ENCODE data around the gene IL1RL2. TPM values are rescaled to one million over a fixed set of nuclear protein-coding genes. Genes with fewer than 3 reads are reported as not detected.

The IL1RL2 gene
- total and polyA plus RNA-seq, 2 of the 8 experiments (the other 6 are each of a cell fraction or from before 2014, with no cell fraction given): not detected

DNA sequence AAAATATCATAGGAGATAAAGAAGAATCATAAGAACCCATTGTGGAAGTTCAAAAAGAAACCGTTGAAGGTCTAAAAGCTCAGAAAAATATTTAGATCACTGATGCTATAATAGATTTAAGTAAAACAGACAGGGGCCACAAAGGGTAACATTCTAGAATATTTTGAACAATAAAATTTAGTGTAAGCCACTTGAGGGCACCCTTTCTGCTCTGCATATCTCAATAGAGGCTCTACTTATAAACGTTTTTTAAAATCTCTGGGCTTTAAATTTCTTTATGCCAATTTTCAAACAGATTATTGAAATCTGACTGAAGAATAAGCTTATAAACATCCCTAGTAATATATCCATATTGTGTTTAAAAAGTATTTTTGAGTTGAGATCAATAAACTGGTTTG, 66.9 kb downstream of the IL1RL2 start (continued):
- no peak for TF ChIP-seq POU5F1 (IDR thresholded peaks at IDR 0.05; ENCODE audit: low read depth, low read length)

DNA sequence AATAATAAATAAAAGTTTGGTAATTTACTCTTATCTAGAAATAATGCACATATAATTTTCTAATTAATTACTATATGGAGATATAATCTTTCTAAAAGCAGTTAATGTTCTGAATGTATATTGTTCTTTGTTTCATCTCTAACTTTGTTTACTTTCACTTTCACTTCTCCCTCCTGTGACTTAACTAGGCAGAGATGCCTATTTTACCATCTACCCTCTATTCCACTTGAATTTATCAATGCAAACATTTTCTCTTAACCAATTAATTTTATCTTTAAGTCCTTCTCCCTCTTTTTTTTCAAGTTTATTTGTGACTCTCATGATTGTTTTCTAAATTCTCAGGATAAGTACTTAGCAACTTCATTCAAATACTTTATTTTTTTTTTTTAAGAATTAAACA, 69.5 kb downstream of the IL1RL2 start:
- H4K5ac ChIP-seq (ENCODE audit: insufficient read length, low read depth, low read length): no peak overlapping the region
- no peaks in the 10 kb centered on the region; the same call in 1 of the 2 replicates for H3K23me2 ChIP-seq (ENCODE audit: low read depth, low read length)
- no peak overlapping the region for H3K4me3 ChIP-seq (ENCODE audit: extremely low read depth in 1 of 4, insufficient read depth in 2 of 4, low read depth in 3 of 4, low read length in 4 of 4)
- H2AK5ac ChIP-seq (ENCODE audit: low read depth, low read length): no peak overlapping the region
- H4K91ac ChIP-seq (replicated peaks; ENCODE audit: insufficient read length, low read length): no peak overlapping the region
- H2BK15ac ChIP-seq (ENCODE audit: low read length): no peak overlapping the region
- H3K4me1 ChIP-seq (replicated peaks in 1 of 4; ENCODE audit: control insufficient read depth in 3 of 4, insufficient read depth in 4 of 4, low read length in 3 of 4): peaks cover 0 to 1% (median 0%) of the 10 kb centered on the region in 4 experiments; a peak in 1 of 7 replicates
- no peaks in the 10 kb centered on the region for H3K79me1 ChIP-seq (ENCODE audit: low read depth, low read length)
- H3K4me2 ChIP-seq (ENCODE audit: insufficient read depth in 1 of 2, low read depth in 2 of 2, low read length in 2 of 2): no peak overlapping the region
- H3K9me3 ChIP-seq (ENCODE audit: insufficient read depth in 2 of 2, low read depth in 1 of 2, low read length in 1 of 2): no peaks in the 10 kb centered on the region
- H2BK5ac ChIP-seq (ENCODE audit: low read depth, low read length): no peak overlapping the region
- H2BK12ac ChIP-seq (ENCODE audit: low read depth, low read length): no peak overlapping the region
- no peaks in the 10 kb centered on the region for H4K20me1 ChIP-seq (replicated peaks in 1 of 2; ENCODE audit: control insufficient read depth in 1 of 2, insufficient read depth in 2 of 2, low read length in 2 of 2)
- ChIA-PET POLR2A (ENCODE audit: partially characterized antibody) (no interaction called here), CTCF (ENCODE audit: partially characterized antibody) (interaction anchor here (0.9 kb wide), 1 partner anchor 188 kb away, joined by 3 read pairs; no protein-coding TSS in a partner anchor)
- no peak overlapping the region for H2AFZ ChIP-seq (ENCODE audit: low read length)
- H3K14ac ChIP-seq (ENCODE audit: insufficient read length): no peak overlapping the region
- H3K27ac ChIP-seq (ENCODE audit: low read depth, low read length): no peak overlapping the region
- DNase-seq (ENCODE audit: low read depth in 1 of 2, low spot score in 2 of 2): no peak
- no peak overlapping the region for H3K9ac ChIP-seq (replicated peaks in 1 of 4; ENCODE audit: extremely low read depth in 1 of 4, low read depth in 3 of 4, low read length in 3 of 4)
- H3K27me3 ChIP-seq (replicated peaks in 1 of 4; ENCODE audit: control insufficient read depth in 3 of 4, extremely low read depth in 1 of 4, insufficient read depth in 3 of 4, low read length in 3 of 4): peaks cover 0 to 2% (median 1%) of the 10 kb centered on the region in 4 experiments; a peak in 4 of 7 replicates
- no peak overlapping the region for H3K18ac ChIP-seq (ENCODE audit: extremely low read depth, low read length)
- H3K79me2 ChIP-seq (ENCODE audit: control insufficient read depth in 1 of 2, insufficient read depth in 2 of 2, low read length in 2 of 2): no peaks in the 10 kb centered on the region
- no peak for FAIRE-seq
- no peak overlapping the region for H3K23ac ChIP-seq (ENCODE audit: insufficient read length)
- no peak overlapping the region for H3K56ac ChIP-seq (replicated peaks; ENCODE audit: insufficient read length, low read depth, low read length)
- H3K36me3 ChIP-seq (ENCODE audit: control insufficient read depth in 2 of 4, insufficient read depth in 4 of 4, low read length in 3 of 4): no peaks in the 10 kb centered on the region
- H3K4ac ChIP-seq (replicated peaks; ENCODE audit: insufficient read length, low read depth, low read length): no peak overlapping the region
- H2BK120ac ChIP-seq (replicated peaks; ENCODE audit: low read depth, low read length): no peak overlapping the region
- no peak overlapping the region for H2BK20ac ChIP-seq (ENCODE audit: low read length)
- H4K8ac ChIP-seq (ENCODE audit: extremely low read depth, insufficient read depth, low read length): no peak overlapping the region
- TF ChIP-seq MAFK (IDR thresholded peaks at IDR 0.05; ENCODE audit: low read depth, low read length) (no peak), SP2 (IDR thresholded peaks at IDR 0.05; ENCODE audit: low read length) (no peak), JUND (IDR thresholded peaks at IDR 0.05; ENCODE audit: low read length) (no peak), NRF1 (IDR thresholded peaks at IDR 0.05; ENCODE audit: low read depth, low read length) (no peak), SUZ12 (IDR thresholded peaks at IDR 0.05; ENCODE audit: low read length) (no peak), RAD21 (IDR thresholded peaks at IDR 0.05 in 1 of 2, conservative IDR thresholded peaks at IDR 0.05 in 1 of 2; ENCODE audit: low read depth in 2 of 2, low read length in 2 of 2) (no peak), HDAC6 (IDR thresholded peaks at IDR 0.05; ENCODE audit: low read depth, low read length) (no peak), KDM1A (IDR thresholded peaks at IDR 0.05; ENCODE audit: borderline replicate concordance, low read length) (no peak), TAF1 (IDR thresholded peaks at IDR 0.05; ENCODE audit: low read depth, low read length) (no peak), SP4 (IDR thresholded peaks at IDR 0.05; ENCODE audit: low read length) (no peak), ASH2L (IDR thresholded peaks at IDR 0.05; ENCODE audit: low read length) (no peak), EP300 (IDR thresholded peaks at IDR 0.05; ENCODE audit: borderline replicate concordance in 1 of 2, low read depth in 2 of 2, low read length in 2 of 2) (no peak), JUN (IDR thresholded peaks at IDR 0.05; ENCODE audit: low read depth, low read length) (no peak)
